Measurements from ENCODE around the gene GPD2.

GPD2 gene

DNA sequence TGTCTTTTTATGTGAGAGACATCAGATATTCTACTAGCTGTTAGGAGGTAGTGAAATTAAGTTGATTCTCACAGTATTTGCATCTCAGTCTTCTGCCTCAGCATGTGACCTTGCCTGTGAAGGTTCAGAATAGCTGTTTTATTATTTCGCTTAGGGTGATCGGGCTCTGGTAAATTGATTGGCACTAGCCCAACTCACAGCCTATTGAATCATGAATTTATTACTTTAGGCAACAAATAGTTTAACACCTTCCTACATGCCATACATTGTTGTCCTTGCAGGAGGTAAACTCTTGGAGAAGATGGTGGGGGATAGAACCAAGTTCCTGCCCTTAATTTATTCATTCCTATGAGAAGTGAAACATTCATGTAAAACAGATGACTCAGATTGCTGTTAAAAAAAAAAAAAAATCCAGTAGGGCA is 101.9 kb downstream of the GPD2 start:
- no peak for DNase-seq

- DNase-seq = no peak
Measured at GRCh38 chr2:156539086-156539860, 103.1 kb downstream of the GPD2 start.

DNA sequence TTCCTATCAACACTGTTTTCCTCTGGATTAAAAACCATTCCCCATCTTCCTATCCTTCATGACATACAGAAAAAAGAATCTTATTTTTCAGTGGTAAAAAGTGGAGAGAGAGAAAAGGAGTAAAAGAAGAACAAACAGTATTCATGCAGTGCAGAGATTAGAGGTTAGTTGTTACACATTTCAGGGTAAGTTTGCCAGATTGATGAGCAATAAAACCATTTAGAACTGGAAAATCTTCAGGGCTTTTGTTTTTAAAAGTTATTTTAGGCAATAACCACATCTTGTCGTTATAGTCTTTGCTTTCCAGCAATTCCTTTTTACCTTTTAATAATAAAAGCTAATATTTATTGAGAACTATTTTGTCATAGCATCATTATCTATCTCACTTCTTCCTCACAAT is 104.5 kb downstream of the GPD2 start:
- DNase-seq = no peak

GRCh38 chr2:156541229-156541628 is 105.0 kb downstream of the GPD2 start:
- no peak for DNase-seq

DNA sequence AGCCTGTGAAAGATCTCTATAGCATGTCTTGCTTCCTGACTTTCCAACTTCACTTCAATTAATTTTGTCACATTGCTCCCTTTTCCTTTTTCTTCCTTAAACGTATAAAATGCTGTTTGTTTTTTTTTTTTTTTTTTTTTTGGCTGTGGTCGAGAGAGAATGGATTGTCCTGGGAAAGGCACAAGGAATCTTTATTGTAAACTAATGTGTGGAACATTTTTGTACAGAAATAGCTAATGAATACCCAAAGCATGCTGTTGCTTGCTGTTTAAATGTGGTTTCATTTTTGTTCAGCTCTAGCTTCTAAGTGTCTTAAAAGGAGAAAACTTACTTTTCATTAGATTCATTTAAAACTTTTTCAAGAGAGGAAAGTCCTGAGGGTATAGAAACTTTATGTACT is 105.5 kb downstream of the GPD2 start:
- no peak for DNase-seq

DNA sequence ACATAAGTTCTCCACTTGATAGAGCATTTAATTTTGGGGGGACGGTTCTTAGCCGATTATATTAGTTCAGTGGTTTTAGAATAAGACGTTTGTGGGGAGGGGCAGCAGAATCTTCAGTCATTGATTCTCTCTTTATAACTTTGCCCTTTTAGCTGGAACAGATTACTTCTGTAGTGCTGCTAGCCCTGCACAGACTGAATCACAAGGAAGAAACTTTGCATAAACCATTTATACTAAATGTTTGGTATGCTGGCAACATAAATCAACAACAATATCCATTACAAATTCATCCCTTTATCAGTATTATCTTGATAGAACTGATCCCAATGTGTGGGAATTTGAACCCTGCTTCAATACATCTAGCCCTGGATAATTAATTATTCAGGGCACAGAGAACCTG is 112.2 kb downstream of the GPD2 start:
- DNase-seq = no peak

DNA sequence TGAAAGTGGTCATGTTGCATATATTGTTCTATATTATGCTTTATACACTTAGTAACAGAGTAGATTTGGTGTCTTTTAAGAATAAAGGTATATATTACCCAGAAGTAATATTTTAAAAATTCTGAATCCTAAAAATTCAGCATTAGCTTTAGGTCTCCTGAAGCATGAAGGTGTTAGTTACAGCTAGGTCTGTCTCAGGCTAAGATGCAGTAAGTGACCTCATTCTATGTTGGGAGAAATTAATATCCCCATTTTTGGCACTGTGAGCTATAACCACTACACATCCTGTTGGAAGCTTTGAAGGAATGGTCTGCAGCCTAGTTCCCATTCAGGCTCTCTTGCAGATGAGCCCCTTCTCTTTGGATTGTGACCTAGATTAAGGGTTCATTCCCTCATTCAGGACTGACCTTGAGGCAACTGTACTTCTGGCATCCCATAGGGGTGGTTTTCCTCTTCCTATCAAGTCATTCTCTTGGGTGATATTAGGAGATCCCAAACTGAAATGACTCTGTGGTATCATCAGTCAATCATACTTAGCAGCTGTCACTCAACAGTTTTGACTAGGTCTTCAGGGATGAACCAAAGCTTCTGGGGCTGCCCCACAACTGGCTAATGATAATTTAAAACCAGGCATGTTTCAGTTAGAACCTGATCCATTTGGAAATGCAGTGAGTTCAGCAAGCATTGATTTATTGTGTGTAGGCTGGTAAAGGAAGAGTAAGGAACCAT is 117.7 kb downstream of the GPD2 start:
- no peak for DNase-seq

DNA sequence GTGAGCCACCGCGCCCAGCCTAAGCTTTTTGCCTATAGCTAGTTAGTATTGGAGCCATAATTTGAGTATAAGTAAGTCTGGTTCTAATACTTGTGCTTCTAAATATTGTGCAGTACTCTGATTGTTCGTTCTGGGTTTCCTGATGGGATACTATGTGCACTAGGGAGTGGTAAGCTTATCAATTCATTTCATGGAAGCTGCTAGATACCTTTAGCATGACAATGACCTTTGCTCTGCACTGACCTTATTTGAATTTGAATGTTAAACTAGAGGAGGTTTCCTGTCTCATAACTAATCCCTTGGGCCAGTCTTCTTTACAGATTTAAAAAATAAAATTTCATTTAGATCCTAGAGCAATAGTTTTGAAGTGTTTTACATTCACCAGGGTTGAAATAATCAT is 125.1 kb downstream of the GPD2 start:
- DNase-seq = no peak

GRCh38 chr2:156562124-156562523 is 125.9 kb downstream of the GPD2 start:
- peak; percentile 36 for DNase-seq

DNA sequence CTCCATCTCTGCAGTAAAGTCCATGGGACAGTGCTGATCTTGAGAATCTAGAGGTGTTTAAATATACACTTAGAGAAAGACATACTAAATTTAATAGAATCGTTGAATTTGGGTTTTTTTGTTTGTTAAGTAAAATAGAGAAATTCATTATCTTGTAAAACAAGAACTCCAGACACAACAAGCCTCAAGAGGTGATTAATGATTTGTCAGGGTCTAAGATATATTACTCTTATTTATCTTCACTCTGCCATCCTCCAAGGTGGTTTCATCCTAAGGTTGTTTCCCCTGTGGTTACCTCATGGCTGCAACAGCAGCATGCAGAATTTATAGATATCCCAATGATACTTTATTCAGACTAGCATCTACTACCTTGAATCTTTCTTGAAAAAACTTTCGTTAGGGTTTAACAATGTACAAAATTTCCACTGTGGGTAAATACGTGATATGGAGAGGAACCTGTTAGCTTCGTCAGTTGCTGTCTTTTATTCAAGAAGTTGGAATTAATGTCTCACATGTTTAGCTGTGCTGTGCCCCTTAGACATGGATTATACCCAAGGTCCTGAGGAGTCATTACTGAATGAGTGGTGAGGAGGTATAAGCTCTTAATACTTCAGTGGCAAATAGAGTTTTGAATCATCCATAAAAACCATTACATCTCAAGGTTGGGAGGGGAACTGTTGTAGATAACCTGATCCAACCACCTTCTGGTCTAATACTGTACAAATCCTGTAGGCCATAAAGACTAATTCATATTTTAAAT is 128.0 kb downstream of the GPD2 start:
- no peak for DNase-seq

DNA sequence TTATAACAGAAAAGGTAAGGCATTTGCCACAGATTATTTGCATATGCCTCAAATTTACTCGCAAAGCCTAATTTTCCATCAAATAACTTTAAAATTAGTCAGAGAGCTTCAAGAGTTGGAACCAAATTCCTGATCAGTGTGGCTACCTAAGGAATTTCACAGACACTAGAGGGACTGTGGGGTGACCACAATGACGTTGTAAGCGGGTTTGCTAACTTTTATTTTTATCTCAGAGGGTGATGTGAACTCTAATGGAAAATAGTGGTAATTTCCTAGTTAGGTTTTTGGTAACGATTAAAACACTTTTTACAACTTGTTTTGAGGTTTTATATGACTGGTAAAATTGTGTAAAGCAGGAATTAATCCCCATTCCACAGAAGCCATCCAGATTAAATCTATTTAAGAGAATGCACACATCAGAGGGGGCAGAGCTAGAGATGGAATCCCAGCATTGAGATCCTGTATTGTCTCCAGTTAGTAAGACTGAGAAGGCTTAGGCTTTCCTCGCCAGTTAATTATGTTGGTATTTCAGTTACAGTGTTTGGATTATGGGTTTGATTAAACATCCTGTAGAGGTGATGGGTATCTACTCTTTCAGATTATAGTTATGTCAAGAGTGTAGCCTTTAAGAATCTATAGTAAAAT is 129.0 kb downstream of the GPD2 start:
- no peak for DNase-seq

DNA sequence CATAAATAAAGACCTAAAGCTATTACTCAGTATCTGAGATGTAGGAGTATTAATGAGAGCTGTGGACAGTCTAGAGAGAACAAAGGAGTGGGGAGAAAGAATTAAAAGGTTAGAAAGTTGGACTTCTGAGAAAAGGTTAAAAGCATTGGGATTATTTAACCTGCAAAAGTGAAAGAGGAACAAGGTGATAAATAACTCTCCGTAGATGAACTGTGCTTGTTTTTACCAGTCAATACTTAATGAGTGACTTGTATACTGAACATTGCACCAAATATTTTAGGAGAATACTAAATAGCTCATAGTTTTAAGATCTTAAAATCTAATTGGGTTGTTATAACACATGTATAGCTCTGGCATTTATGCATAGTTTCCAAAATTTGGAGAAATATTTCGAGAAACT is 137.5 kb downstream of the GPD2 start:
- no peak for DNase-seq

DNA sequence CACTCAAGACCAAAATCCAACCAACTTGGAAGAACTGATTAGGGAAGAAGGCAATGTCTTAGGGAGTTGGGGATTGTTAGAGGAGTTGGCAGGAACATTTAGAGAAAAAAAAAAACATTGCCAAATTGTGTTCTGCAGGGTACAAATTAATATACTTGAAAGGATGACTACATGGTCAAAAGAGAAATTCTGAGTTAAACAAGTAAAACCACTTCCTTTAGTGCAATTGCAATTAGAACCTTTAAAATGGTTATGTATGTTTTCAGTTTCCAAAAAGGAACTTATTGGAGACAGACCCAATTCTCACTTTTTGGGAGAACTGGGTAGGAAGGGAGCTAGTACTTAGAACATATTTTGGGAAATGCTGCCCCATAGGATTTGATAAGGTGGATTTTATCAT is 137.9 kb downstream of the GPD2 start:
- no peak for DNase-seq

DNA sequence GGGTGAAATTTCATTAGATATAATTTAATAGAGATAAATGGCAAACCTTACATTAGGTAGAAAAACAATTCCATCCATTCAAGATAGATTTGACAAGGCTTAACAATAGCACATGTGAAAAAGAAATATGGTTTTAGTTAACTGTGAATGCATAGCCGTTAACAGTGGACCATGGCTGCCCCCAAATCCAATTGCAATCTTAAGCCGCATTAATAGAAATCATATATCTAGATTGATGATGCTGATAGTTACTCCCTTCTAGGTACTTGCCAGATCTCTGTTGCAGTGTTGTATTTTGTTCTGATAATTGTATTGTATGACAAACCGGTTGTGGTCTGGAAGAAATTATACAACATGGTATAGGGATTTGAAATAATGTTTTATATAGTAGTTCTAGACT is 139.8 kb downstream of the GPD2 start:
- no peak for DNase-seq

DNA sequence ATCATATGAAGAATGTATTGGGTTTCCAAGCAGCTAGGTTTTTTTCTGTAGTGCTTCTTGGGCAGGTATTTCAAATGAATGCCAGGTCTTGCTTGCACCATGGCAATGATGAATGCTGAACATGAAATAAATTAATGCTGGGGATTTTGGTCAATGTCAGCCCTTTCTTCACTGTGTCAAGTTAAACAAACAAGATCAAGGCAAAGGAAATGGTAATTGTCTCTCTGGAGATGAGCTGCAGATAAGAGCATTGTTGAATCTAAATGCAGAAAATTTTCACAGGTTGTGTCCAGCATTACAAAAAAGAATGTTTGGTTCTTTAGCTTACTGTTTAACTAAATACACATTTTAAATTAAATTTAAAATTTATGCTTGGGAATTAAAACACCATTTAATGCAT is 144.3 kb downstream of the GPD2 start:
- no peak for DNase-seq

DNA sequence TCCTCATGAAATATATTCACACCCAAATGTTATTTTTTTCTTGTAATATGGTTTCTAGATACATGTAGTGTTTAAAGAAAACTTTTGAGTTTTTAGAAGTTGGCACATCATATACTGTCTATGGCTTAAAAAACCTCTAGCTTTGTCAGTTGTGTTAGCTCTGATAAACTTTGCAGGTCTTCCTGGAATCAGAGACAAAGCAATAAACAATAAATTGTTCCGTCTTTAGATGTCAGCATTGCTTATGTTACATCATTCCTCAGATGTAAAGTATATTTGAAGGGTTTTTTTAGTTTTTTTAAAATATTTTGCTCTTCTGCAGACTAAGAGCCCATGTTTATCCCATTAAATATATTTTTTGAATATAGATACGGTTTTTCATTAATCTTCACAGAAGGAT is 145.1 kb downstream of the GPD2 start:
- DNase-seq = no peak

- DNase-seq = no peak
Measured at GRCh38 chr2:156585457-156585856, 149.3 kb downstream of the GPD2 start.

DNA sequence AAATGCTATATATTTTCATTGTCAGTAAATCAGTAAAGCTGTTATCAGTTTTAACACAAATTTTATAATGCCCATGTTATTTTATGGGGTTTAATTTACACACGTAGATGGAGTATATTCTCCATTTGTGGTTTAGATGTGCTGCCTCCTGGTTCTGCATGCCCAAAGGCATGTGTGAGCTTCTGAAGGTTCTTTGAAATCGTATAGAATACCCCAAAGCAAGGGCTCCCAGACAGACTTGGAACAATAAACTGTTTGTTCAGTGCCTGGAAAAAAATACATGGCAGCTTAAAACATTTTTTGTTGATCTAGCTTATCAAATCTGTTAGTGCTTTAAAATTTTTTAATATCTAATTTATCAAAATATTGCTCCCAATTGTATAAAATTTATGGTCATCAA is 150.4 kb downstream of the GPD2 start:
- no peak for DNase-seq

GRCh38 chr2:156589381-156590079 is 153.4 kb downstream of the GPD2 start:
- no peak for DNase-seq

DNA sequence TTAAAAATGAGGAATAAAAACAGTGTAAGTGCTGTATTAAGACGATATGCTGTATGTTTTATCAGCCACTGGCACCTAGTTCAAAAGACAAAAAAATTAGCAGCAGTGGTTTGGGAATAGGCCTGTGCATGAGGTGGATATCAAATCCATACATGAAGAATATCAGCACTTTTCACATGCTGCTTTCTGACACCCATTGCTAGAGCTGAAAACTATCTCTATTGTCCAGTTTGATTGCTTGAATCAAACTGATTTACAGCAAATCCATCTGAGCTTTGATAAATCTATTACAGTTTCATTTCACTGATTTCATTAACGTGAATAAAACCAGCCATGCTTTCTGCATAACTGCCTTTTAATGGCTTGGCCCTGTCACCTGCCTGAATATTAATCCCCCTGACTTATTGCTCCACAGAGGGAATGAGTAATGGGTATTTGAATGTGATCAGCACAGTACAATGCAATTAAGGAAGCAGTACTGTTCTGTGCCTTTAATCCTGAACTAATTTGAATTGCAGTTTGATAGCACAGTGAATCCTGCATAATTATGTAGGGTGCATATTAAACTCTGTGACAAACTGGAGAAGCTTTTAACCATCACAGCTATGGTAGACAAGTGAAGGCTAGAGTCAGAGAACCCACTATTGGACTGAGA is 154.0 kb downstream of the GPD2 start:
- no peak for DNase-seq

DNA sequence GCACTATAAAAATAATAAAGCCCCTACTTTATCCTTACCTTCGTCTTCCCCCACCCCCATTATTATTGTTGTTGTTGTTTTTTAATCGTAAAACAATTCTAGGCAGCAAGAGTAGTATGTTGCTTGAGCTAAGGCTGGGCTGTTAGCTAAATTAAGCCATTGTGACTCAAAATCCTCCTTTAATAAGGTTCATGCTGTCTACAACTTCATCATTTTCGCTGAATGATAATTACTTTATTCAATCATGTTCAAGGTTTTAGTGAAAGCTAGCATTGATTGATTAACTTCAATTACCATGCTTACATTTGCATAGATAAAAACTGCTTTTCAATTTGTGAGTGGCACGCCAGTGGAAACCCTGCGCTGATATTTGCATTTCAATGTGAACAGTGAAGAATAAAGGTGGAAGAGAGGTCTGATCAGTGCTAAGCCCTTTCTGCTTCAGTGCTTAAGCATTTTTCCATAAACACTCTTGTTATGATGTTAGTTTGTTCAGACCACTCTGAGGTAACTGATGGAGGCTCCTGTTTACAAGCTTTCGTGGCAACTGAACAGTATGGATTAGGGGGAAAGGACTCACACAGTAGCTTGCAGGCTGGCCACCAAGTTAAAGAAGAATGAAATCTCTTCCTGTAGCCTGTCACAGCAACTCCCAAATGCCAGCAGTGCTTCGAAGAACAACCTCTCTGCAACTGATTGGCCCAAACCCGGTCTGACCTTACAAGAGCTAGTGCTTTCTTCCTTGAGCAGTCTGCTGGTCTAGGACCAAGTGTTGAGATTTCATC is 156.8 kb downstream of the GPD2 start:
- no peak for DNase-seq

GRCh38 chr2:156593594-156593921 is 157.4 kb downstream of the GPD2 start:
- DNase-seq = no peak
